GM12872 (cell line): ENCODE data around the gene ZNF883.

Experiments used
- CTCF ChIP-seq: IDR thresholded peaks from 3 replicates; pipeline ENCODE4 v1.5.1; 2011; ENCODE audit warnings: low read depth, mild to moderate bottlenecking, low read length, moderate library complexity; ENCODE audit not compliant: insufficient read depth

Gene ZNF883

GRCh38 chr9:112913326-112913725 is 98.7 kb downstream of the ZNF883 start:
- TF ChIP-seq CTCF = no peak

- no peak for TF ChIP-seq CTCF
Measured at GRCh38 chr9:112912636-112913035, 99.4 kb downstream of the ZNF883 start.

GRCh38 chr9:112911736-112912135 is 100.3 kb downstream of the ZNF883 start:
- no peak for TF ChIP-seq CTCF
